Bronchial epithelial cell (primary cell): ENCODE results near the gene P4HTM. TPM values are rescaled to one million over a fixed set of nuclear protein-coding genes. Genes with fewer than 3 reads are reported as not detected.
A peak's percentile ranks its signal among the peaks of the same experiment; 100 is the strongest.

Experiments
- DNase-seq: peaks from one replicate; pipeline ENCODE4 v3.0.0-alpha.2; 2010; ENCODE audit warnings: low read depth
- FAIRE-seq: peaks from 2 replicates; lab custom pipeline; 2011; peaks lifted over from hg19 to GRCh38; lab: Jason Lieb, UNC
- H3K27me3 ChIP-seq: 2 replicates; pipeline ENCODE4 v1.5.1; 2011; ENCODE audit warnings: low read length; ENCODE audit not compliant: control insufficient read depth, insufficient read depth
- H3K36me3 ChIP-seq: 2 replicates; pipeline ENCODE4 v1.5.1; 2011; ENCODE audit warnings: low read length; ENCODE audit not compliant: control insufficient read depth, insufficient read depth
- H3K4me3 ChIP-seq: 2 replicates; pipeline ENCODE4 v1.5.1; 2011; ENCODE audit warnings: mild to moderate bottlenecking, low read depth, low read length, control low read depth
- CTCF ChIP-seq: IDR thresholded peaks from 2 replicates; pipeline ENCODE4 v1.5.1; 2011; ENCODE audit warnings: mild to moderate bottlenecking, moderate library complexity, low read length, control low read depth, inconsistent platforms; ENCODE audit not compliant: insufficient read depth, severe bottlenecking
- total RNA-seq: library from RNA; depleted of rRNA; stranded (reverse); fragments of >200 nt; gene quantifications from 2 replicates; pipeline ENCODE4 v1.2.1, GENCODE V29; 2014

The P4HTM gene
- total RNA-seq, 1 donor from 2014 or later: 15.8 TPM

- H3K36me3 ChIP-seq: peaks cover 25% of the 10 kb centered on the region
- FAIRE-seq (no peak), DNase-seq (no peak)
- H3K4me3 ChIP-seq: no peak overlapping the region
- no peaks in the 10 kb centered on the region for H3K27me3 ChIP-seq
- TF ChIP-seq CTCF: no peak
Observed at GRCh38 chr3:48974076-48974864, 15.8 kb upstream of the P4HTM start.

DNA sequence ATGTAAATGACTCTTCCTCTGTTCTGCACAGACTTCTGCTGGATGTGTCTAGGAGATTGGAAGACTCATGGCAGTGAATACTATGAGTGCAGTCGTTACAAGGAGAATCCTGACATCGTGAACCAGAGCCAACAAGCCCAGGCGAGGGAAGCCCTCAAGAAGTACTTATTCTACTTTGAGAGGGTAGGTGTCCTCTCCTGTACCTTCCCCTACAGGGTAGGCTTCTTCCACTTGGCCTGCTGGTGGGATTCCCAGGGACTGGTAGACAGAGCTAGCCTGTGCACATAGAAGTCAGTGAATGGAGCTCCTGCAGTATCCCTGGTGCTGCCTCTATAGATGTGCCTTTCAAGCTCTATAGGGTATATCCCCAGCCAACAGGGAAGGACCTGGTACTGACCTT, 10.6 kb upstream of the P4HTM start:
- no peak for DNase-seq
- no peak for FAIRE-seq
- no peak overlapping the region for H3K4me3 ChIP-seq
- H3K27me3 ChIP-seq: no peaks in the 10 kb centered on the region
- TF ChIP-seq CTCF: no peak
- H3K36me3 ChIP-seq: peaks cover 31% of the 10 kb centered on the region

- Histone ChIP-seq H3K4me3 (no peak overlapping the region), H3K36me3 (peaks cover 27% of the 10 kb centered on the region), H3K27me3 (no peaks in the 10 kb centered on the region)
- no peak for TF ChIP-seq CTCF
- peak; percentile 91 for FAIRE-seq
- no peak for DNase-seq
Observed at GRCh38 chr3:48980295-48980694, 9.7 kb upstream of the P4HTM start.

DNA sequence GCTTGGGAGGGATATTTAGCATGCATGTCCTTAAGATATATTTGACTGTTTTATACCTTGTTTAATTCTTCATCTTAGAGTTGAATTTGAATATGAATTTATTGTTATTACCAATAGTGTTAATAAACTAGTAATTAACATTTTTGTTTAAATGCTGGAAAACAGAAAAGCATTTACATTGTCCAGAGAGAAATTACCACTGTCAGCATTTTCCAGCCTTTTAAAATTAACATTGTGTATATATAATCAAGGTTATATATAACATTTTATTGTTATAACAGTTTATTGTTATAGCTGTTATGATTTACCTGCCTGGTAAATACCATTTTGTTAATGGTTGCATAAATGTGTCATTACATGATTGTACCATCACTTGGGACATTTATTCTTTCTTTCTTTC, 8.0 kb upstream of the P4HTM start:
- FAIRE-seq (no peak), DNase-seq (no peak)
- Histone ChIP-seq H3K36me3 (peaks cover 24% of the 10 kb centered on the region), H3K27me3 (no peaks in the 10 kb centered on the region), H3K4me3 (no peak overlapping the region)
- no peak for TF ChIP-seq CTCF

DNA sequence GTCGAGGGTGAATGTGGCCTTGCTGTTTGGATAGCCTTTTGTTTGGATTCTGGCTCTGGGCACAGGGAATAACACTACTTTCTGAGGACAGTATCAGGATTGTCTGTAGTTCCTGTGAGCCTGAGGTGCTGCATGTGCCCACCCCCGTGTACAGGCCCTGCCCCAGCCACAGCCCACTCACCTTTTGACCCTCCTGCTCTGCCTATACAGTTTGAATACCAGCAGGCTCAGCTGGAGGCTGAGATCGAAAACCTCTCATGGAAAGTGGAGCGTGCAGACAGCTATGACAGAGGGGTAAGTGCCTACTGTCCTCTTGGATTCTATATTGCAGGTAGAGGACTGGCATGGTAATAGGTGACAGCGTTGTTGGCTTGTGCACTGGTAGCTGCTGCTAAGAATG, 7.4 kb upstream of the P4HTM start:
- Histone ChIP-seq H3K27me3 (no peaks in the 10 kb centered on the region), H3K36me3 (peaks cover 24% of the 10 kb centered on the region), H3K4me3 (no peak overlapping the region)
- no peak for TF ChIP-seq CTCF
- FAIRE-seq (peak; percentile 13), DNase-seq (no peak)

- Histone ChIP-seq H3K27me3 (no peaks in the 10 kb centered on the region), H3K36me3 (peaks cover 24% of the 10 kb centered on the region), H3K4me3 (no peak overlapping the region)
- no peak for FAIRE-seq
- TF ChIP-seq CTCF: no peak
- no peak for DNase-seq
Observed at GRCh38 chr3:48983096-48983495, 6.9 kb upstream of the P4HTM start.
